Measurements from ENCODE around the gene RASGRP1. TPM values are rescaled to one million over a fixed set of nuclear protein-coding genes. Genes with fewer than 3 reads are reported as not detected.

Gene RASGRP1
- total and polyA plus RNA-seq, 7 donors = 0.33 to 3.6 (median 0.71) TPM; not detected in 2

DNA sequence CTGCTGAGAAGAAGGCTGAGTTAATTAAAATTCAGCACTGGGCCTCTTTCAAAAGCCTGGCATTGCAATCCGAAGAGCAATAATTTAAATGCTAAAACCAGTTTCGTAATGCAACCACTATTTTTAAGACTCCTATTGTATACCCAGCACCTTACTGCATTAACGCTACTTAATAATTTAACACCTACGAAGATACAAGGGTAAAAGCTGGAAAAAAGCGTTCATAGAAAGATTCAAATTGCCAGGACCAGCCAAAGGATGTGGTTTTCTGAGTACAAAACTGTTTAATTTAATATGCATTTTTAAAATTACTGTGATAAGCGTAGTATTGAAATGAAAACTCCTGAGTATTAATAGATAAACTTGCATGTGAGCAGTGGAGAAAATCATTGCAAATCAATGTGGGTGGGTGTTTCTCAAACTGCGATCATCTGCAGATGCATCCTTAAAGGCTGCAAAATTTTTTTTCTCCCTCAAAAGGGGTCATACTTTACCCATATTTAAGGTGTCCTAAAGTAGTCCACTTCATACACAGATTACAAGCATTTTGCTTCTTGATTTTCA, 12.9 kb upstream of the RASGRP1 start:
- TF ChIP-seq POLR2AphosphoS5 (IDR thresholded peaks at IDR 0.05) (no peak), EP300 (IDR thresholded peaks at IDR 0.05) (no peak), POLR2A (IDR thresholded peaks at IDR 0.05) (no peak)
- TF ChIP-seq, protein P1, sequence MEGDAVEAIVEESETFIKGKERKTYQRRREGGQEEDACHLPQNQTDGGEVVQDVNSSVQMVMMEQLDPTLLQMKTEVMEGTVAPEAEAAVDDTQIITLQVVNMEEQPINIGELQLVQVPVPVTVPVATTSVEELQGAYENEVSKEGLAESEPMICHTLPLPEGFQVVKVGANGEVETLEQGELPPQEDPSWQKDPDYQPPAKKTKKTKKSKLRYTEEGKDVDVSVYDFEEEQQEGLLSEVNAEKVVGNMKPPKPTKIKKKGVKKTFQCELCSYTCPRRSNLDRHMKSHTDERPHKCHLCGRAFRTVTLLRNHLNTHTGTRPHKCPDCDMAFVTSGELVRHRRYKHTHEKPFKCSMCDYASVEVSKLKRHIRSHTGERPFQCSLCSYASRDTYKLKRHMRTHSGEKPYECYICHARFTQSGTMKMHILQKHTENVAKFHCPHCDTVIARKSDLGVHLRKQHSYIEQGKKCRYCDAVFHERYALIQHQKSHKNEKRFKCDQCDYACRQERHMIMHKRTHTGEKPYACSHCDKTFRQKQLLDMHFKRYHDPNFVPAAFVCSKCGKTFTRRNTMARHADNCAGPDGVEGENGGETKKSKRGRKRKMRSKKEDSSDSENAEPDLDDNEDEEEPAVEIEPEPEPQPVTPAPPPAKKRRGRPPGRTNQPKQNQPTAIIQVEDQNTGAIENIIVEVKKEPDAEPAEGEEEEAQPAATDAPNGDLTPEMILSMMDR (IDR thresholded peaks at IDR 0.05) = no peak
- no peak for DNase-seq
- 84 to 91% methylated on average over 7 of the region's 7 CpGs for WGBS, 2 donors
- H3K9me3 ChIP-seq = no peaks in the 10 kb centered on the region
- H3K4me1 ChIP-seq = no peaks in the 10 kb centered on the region
- H3K4me3 ChIP-seq = no peak overlapping the region
- intact Hi-C loops (cut with DNase I) = no loop called here
- H3K36me3 ChIP-seq = no peaks in the 10 kb centered on the region
- H3K27me3 ChIP-seq = no peaks in the 10 kb centered on the region
- H3K27ac ChIP-seq = no peak overlapping the region

DNA sequence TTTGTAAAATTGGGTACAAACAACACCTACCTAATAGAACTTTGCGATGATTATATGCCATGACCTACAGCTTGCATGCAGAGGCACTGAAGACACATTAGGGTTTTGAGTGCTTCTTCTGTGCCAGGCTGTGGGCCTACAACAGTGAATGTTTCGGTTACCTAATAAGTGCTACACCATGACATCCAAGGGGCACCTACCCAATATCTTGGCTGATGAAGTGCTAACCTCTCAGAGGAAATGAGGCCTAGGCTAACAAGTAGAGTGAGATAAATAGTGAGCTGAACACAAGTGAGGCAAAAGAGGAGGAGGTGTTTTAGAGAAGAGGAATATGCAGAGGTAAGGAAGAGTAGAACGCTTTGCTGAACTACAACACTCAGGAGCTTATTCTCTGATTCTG, 12.2 kb upstream of the RASGRP1 start:
- DNase-seq = no peak
- Histone ChIP-seq H3K4me1 (no peaks in the 10 kb centered on the region), H3K9me3 (no peaks in the 10 kb centered on the region), H3K27ac (no peak overlapping the region), H3K27me3 (no peaks in the 10 kb centered on the region), H3K36me3 (no peaks in the 10 kb centered on the region), H3K4me3 (no peak overlapping the region)
- no peak for TF ChIP-seq POLR2A (IDR thresholded peaks at IDR 0.05)
- no peak for TF ChIP-seq EP300 (IDR thresholded peaks at IDR 0.05)
- no peak for TF ChIP-seq POLR2AphosphoS5 (IDR thresholded peaks at IDR 0.05)
- TF ChIP-seq, protein P1 (IDR thresholded peaks at IDR 0.05) = no peak
- WGBS, 2 donors = 93 to 96% methylated on average over 3 of the region's 3 CpGs
- intact Hi-C loops (cut with DNase I) = no loop called here

DNA sequence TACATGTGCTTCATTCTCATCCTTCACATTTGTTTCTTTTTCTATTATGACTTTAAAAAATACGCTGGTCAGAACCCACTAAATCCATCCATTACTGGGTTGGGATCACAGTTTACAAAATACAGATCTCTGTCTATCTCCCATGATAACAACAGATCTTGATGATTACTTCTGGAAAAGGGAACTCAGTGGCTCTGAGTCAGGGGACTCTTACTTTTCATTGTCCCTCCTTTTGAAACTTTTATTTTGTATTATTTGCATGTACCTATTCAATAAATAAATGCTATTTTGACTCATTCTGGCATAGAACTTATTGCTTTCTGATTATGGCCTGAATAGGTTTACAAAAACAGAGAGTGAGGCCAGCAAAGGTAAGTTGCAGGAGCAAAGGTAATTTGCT, 11.6 kb upstream of the RASGRP1 start:
- Histone ChIP-seq H3K27me3 (no peaks in the 10 kb centered on the region), H3K4me3 (no peak overlapping the region), H3K27ac (no peak overlapping the region), H3K4me1 (no peaks in the 10 kb centered on the region), H3K36me3 (no peaks in the 10 kb centered on the region), H3K9me3 (no peaks in the 10 kb centered on the region)
- intact Hi-C loops (cut with DNase I) = no loop called here
- TF ChIP-seq, protein P1 (IDR thresholded peaks at IDR 0.05) = no peak
- TF ChIP-seq POLR2AphosphoS5 (IDR thresholded peaks at IDR 0.05) = no peak
- no peak for TF ChIP-seq EP300 (IDR thresholded peaks at IDR 0.05)
- no peak for TF ChIP-seq POLR2A (IDR thresholded peaks at IDR 0.05)
- DNase-seq = no peak
- WGBS, 2 donors = 86 to 88% methylated on average over 1 of the region's 1 CpG

DNA sequence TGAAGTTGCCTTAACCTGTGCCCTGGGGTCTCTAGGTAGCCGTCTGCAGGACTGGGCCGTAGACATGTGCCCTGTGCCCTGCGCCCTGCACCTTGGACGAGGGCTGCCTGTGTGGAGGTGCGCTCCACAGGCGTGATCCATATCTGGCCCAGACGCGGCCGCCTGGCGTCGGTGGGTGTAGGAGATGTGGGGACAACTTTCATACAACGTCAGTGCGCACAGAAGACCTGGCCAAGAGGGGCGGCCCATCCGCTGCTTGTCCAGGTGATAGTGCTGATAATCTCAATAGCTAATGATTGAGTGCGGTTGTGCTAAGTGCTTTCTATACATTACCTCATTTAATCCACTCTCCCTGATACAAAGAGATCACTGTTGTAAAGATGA, 665 bp upstream of the RASGRP1 start:
- H3K27ac ChIP-seq = no peak overlapping the region
- H3K36me3 ChIP-seq = no peaks in the 10 kb centered on the region
- WGBS, 2 donors = 72 to 74% methylated on average over 16 of the region's 16 CpGs
- peaks cover 0 to 25% (median 22%) of the 10 kb centered on the region in 3 donors for H3K27me3 ChIP-seq
- no peak for DNase-seq
- intact Hi-C loops (cut with DNase I) = no loop called here
- TF ChIP-seq, protein P1 (IDR thresholded peaks at IDR 0.05) = no peak
- TF ChIP-seq EP300 (IDR thresholded peaks at IDR 0.05) (no peak), POLR2AphosphoS5 (IDR thresholded peaks at IDR 0.05) (no peak), POLR2A (IDR thresholded peaks at IDR 0.05) (no peak)
- peak overlapping the region in 1 of 4 donors; percentile 64 for H3K4me3 ChIP-seq
- H3K9me3 ChIP-seq = no peaks in the 10 kb centered on the region
- H3K4me1 ChIP-seq = peaks cover 0 to 15% (median 14%) of the 10 kb centered on the region in 4 donors
